ENCODE data around the gene GSTA5.

GRCh38 chr6:52801188-52801841 lies 39.3 kb downstream of the GSTA5 start:
- TF ChIP-seq, protein P1, sequence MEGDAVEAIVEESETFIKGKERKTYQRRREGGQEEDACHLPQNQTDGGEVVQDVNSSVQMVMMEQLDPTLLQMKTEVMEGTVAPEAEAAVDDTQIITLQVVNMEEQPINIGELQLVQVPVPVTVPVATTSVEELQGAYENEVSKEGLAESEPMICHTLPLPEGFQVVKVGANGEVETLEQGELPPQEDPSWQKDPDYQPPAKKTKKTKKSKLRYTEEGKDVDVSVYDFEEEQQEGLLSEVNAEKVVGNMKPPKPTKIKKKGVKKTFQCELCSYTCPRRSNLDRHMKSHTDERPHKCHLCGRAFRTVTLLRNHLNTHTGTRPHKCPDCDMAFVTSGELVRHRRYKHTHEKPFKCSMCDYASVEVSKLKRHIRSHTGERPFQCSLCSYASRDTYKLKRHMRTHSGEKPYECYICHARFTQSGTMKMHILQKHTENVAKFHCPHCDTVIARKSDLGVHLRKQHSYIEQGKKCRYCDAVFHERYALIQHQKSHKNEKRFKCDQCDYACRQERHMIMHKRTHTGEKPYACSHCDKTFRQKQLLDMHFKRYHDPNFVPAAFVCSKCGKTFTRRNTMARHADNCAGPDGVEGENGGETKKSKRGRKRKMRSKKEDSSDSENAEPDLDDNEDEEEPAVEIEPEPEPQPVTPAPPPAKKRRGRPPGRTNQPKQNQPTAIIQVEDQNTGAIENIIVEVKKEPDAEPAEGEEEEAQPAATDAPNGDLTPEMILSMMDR (conservative IDR thresholded peaks at IDR 0.05; ENCODE audit: low read length): no peak
- TF ChIP-seq EZH2phosphoT487 (IDR thresholded peaks at IDR 0.05; ENCODE audit: borderline replicate concordance): no peak

Measured in Loucy (cell line).